ENCODE data around the gene SYDE1. TPM values are rescaled to one million over a fixed set of nuclear protein-coding genes. Genes with fewer than 3 reads are reported as not detected.
"Not testable (repeated sequence)": the region's sequence is repeated elsewhere in the genome, so short reads cannot be mapped to it uniquely, and the experiment has no call there.

The SYDE1 gene, protein sequence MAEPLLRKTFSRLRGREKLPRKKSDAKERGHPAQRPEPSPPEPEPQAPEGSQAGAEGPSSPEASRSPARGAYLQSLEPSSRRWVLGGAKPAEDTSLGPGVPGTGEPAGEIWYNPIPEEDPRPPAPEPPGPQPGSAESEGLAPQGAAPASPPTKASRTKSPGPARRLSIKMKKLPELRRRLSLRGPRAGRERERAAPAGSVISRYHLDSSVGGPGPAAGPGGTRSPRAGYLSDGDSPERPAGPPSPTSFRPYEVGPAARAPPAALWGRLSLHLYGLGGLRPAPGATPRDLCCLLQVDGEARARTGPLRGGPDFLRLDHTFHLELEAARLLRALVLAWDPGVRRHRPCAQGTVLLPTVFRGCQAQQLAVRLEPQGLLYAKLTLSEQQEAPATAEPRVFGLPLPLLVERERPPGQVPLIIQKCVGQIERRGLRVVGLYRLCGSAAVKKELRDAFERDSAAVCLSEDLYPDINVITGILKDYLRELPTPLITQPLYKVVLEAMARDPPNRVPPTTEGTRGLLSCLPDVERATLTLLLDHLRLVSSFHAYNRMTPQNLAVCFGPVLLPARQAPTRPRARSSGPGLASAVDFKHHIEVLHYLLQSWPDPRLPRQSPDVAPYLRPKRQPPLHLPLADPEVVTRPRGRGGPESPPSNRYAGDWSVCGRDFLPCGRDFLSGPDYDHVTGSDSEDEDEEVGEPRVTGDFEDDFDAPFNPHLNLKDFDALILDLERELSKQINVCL
- not detected for total RNA-seq

GRCh38 chr19:15107061-15108010 is at the start of gene SYDE1:
Gene SYDE1, plus strand, starts transcription at chr19:15107401. Its CDS starts 33 bp downstream, at chr19:15107434.
- no peak for DNase-seq

- no peak for DNase-seq
Measured at GRCh38 chr19:15062036-15062435, 45.2 kb upstream of the SYDE1 start.

- DNase-seq: not testable (repeated sequence)
Measured at GRCh38 chr19:15070386-15070785, 36.8 kb upstream of the SYDE1 start.

DNA sequence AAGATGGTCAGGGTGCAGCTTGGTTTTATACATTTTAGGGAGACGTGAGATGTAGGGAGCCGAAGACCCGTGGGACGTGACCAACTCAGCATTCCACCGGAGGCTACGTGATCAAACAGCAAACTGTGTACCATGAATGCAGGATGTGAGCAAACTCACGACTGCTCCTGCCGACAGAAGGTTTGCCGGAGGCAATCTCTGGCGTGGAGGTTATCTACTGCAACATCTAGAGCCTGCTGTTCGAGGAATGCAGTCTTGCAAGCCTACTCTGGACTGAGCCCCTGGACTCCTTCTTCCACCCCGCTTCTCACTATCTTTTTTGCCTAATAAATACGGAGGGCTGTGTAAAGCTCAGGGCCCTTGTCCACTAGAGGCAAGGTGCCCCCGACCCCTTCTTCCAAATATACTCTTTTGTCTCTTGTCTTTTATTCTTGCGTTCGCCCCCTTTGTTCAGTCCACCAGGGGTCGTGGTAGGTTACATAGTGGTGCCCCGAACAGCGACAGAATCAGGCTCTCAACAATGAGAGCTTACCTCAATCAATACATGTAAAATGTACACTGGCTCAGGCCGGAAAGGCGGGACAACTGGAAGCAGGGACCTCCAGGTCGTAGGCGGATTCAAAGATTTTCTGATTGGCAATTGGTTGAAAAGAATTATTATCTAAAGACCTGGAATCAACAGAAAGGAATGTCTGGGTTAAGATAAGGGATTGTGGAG is 34.1 kb upstream of the SYDE1 start:
- DNase-seq: no peak

DNA sequence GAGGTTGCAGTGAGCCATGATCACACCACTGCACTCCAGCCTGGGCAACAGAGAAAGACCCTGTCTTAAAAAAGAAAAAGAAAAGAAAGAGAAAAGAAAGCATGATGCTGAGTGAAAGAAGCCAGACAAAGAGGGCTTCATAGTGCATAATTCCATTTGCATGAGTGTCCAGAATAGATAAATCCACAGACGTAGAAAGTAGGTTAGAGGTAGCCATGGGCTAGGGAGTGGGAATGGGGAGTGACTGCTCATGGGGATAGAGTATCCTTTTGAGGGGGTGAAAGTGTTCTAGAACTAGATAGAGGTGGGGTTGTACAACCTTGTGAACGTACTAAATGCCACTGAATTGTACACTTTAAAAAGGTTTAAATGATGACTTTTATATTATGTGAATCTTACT is 32.8 kb upstream of the SYDE1 start:
- DNase-seq: no peak

DNA sequence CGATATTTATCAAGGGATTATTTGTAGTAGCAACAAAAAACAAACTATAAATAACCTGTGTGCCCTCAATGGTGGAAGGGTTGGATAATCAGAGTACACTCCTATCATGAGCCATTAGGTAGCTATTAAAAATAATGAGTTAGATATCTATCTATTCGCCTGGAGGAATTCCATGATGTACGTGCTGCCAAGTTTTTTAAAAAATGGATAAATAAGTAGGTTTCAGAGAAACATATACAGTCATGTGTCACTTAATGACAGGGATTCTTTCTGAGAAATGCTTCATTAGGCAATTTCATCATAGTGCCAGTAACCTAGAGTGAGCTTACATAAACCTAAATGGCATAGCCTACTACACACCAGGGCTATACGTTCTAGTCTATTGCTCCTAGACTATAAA is 31.4 kb upstream of the SYDE1 start:
- no peak for DNase-seq

DNA sequence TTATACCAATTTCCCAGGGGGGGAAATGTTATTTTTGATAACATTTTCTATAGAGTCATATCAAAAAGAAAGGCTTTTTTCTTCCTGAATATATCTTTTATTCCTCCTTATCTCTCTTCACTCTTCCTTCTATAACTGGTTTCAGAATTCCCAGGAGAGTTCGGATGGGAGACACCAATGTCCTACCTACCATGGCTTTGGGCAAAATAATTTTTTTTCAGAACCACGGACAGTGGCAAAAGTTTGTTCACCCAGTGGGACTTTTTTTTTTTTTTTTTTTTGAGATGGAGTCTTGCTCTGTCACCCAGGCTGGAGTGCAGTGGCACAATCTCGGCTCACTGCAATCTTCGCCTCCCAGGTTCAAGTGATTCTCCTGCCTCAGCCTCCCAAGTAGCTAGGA is 27.2 kb upstream of the SYDE1 start:
- DNase-seq: not testable (repeated sequence)

- DNase-seq: no peak
Measured at GRCh38 chr19:15081911-15082310, 25.3 kb upstream of the SYDE1 start, which contains the start of gene OR1I1. Gene OR1I1, plus strand, starts transcription at chr19:15082211. Its CDS starts 4,855 bp downstream, at chr19:15087066.

DNA sequence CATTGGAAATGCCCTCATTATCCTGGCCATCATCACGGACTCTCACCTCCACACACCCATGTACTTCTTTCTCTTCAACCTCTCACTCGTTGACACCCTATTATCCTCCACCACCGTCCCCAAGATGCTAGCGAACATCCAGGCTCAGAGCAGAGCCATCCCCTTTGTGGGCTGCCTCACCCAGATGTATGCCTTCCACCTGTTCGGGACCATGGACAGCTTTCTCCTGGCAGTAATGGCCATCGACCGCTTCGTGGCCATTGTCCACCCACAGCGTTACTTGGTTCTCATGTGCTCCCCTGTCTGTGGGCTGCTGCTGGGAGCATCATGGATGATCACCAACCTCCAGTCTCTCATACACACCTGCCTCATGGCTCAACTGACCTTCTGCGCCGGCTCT is 20.0 kb upstream of the SYDE1 start:
- no peak for DNase-seq

- peak; percentile 42 for DNase-seq
Measured at GRCh38 chr19:15091918-15092753, 15.1 kb upstream of the SYDE1 start.

GRCh38 chr19:15093001-15093400 is 14.2 kb upstream of the SYDE1 start:
- DNase-seq: no peak

DNA sequence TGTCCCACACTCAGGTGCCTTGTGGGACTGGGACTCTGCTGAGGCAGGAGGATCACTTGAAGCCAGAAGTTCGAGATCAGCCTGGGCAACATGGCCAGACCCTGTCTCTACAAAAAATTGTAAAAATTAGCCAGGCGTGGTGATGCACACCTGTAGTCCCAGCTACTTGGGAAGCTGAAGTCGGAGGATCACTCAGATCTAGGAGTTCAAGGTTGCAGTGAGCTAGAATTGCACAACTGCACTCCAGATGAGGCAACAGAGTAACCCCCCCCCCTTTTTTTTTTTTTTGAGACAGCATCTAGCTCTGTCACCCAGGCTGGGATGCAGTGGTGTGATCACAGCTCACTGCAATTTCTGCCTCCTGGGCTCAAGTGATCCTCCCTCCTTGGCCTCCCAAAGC is 11.0 kb upstream of the SYDE1 start:
- no peak for DNase-seq

DNA sequence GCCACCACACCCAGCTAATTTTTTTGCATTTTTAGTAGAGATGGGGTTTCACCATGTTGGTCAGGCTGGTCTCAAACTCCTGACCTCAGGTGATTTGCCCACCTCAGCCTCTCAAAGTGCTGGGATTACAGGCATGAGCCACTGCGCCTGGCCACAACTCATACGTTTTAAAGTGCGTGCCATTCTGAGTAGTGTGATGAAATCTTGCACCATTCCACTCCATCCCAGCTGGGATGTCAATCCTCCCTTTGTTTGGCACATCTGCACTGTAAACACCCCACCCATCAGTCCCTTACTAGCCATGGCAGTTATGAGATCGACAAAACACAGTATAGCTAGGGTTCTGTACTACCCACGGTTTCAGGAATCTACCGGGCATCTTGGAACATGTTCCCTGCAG is 9.2 kb upstream of the SYDE1 start:
- not testable (repeated sequence) for DNase-seq

GRCh38 chr19:15098460-15098859 is 8.7 kb upstream of the SYDE1 start:
- DNase-seq: no peak

DNA sequence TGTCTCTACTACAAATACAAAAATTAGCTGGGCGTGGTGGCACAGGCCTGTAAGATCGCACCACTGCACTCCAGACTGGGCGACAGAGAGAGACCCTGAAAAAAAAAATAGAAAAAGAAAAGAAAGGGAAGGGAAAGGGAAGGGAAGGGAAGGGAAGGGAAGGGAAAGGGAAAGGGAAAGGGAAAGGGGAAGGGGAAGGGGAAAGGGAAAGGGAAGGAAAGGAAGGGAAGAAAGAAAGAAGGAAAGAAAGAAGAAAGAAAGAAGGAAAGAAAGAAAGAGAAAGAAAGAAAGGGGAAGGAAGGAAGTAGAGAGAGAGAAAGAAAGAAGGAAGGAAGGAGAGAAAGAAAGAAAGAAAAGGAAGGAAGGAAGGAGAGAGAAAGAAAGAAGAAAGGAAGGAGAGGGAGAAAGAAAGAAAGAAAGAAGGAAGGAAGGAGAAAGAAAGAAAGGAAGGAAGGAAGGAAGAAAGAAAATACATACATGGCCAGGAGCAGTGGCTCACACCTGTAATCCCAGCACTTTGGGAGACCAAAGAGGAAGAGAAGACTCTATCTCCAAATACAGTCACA is 8.1 kb upstream of the SYDE1 start:
- DNase-seq: no peak

GRCh38 chr19:15101479-15102082 is 5.6 kb upstream of the SYDE1 start:
- no peak for DNase-seq

- no peak for DNase-seq
Measured at GRCh38 chr19:15104003-15104402, 3.2 kb upstream of the SYDE1 start.

GRCh38 chr19:15104411-15104810 is 2.8 kb upstream of the SYDE1 start:
- no peak for DNase-seq

DNA sequence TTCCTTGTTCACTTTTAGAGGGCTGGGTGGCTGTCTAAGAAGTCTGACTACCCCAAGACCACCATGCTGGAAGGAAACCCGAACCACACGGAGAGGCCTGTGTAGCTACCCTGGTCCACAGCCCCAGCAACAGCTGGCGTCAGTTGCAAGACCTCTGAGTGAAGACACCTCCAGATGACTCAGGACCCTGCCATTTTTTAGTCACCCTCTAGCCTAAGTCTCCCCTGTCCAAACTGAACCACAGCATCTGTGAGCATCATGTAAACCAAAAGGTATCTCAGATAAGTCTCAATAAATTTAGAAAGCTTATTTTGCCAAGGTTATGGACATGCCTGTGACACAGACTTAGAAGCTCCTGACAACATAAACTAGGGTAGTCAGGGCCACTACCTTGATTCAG is 2.2 kb upstream of the SYDE1 start:
- DNase-seq: no peak

DNA sequence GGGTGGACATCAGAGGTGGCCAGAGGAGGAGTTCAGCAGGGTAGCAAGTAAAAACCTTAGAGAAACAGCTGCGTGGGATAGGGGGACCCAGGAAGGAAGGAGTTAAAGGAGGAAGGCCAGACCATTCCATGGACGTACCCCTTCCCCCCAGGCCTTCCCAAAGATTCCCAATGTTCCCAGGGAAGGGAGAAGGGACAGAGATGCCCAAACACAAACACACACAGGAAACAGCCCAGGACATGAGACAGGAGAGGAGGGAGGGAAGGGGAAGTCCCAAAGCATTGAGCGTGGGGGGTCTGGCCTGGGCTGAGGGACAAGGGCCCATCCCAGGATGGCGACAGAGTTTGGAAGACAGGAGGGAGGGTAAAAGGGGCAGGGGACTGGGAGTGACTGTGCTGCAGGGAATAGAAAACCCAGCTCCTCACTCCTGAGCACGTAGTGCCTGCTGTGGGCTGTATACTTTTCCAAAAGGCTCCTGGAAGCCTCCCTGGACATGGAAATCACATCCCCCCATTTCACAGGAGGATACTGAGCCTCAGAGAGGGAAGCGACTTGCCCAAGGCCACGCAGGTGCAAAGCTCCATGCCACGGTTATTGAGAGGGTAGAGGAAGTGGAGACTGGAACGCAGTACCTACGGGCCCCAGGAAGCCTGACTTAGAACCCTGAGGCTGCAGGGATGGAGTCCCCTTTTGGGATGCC is 1.1 kb downstream of the SYDE1 start:
- no peak for DNase-seq

All from effector CD4-positive, alpha-beta T cell (primary cell).